ENCODE results near the gene WDR18.

DNA sequence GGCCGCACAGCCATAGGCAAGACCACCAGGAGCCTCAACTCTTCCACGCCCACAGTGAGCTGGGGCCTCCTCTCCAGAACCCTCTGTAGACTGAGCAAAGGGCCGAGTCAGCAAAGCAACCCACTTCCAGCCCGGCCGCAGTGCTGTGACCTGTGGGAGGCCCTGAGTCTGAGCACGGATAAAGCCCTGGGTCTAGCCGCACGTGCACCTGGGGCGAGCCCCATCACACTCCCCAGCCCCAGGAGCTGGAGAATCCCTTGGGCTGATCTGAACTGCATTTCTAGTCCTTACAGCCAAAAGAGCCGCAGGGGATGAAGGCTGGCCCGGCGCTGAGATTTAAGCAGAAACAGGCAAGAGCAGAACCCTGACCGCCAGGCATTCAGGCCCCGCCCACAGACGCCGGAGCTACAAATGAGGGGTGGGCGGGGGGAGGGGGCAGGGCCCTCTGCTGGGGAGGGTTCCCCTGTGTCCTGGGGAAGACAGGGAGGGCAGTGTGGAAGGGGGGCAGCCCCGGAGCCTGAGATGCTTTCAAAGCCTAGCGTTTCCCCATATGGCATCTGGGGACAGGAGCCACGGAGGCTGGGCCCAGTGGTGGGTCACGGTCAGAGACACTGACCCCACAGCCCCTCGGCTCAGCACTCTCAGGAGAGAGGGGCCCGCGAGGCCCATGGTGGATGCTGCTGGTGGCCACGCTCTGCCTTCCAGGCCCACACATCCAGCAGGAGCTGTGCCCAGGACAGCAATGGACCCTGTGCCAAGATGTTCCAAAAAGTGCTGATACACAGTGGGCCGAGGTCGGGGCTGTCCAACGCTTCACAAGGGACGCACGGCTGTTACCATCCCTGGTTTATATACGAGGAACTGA lies 31.9 kb downstream of the WDR18 start:
- TF ChIP-seq, protein P1, sequence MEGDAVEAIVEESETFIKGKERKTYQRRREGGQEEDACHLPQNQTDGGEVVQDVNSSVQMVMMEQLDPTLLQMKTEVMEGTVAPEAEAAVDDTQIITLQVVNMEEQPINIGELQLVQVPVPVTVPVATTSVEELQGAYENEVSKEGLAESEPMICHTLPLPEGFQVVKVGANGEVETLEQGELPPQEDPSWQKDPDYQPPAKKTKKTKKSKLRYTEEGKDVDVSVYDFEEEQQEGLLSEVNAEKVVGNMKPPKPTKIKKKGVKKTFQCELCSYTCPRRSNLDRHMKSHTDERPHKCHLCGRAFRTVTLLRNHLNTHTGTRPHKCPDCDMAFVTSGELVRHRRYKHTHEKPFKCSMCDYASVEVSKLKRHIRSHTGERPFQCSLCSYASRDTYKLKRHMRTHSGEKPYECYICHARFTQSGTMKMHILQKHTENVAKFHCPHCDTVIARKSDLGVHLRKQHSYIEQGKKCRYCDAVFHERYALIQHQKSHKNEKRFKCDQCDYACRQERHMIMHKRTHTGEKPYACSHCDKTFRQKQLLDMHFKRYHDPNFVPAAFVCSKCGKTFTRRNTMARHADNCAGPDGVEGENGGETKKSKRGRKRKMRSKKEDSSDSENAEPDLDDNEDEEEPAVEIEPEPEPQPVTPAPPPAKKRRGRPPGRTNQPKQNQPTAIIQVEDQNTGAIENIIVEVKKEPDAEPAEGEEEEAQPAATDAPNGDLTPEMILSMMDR (IDR thresholded peaks at IDR 0.05; ENCODE audit: insufficient read depth, low read depth, low read length): no peak
- no peak for TF ChIP-seq EZH2 (IDR thresholded peaks at IDR 0.05; ENCODE audit: insufficient read depth, low read length)
